Immature natural killer cell (primary cell): ENCODE measurements around the gene FRMD4A. TPM values are rescaled to one million over a fixed set of nuclear protein-coding genes. Genes with fewer than 3 reads are reported as not detected.
"Not testable (repeated sequence)": the region's sequence is repeated elsewhere in the genome, so short reads cannot be mapped to it uniquely, and the experiment has no call there.

Experiments used
- DNase-seq, 3 donors: peaks; one replicate each; pipeline ENCODE4 v3.0.0; 2022; ENCODE audit warnings: mixed read lengths in 1 of 3
- H3K27ac Mint-ChIP-seq, 6 donors: one replicate each; pipeline ENCODE4 v1.8.0; 2020; ENCODE audit warnings: mixed read lengths in 6 of 6, mild to moderate bottlenecking in 5 of 6, inconsistent platforms in 4 of 6, moderate library complexity in 3 of 6
- H3K27me3 Mint-ChIP-seq, 3 donors: one replicate each; pipeline ENCODE4 v1.8.0; 2020 to 2021; ENCODE audit warnings: low read depth in 3 of 3, mild to moderate bottlenecking in 3 of 3, mixed read lengths in 3 of 3, moderate library complexity in 3 of 3, inconsistent platforms in 1 of 3
- H3K36me3 Mint-ChIP-seq, 3 donors: one replicate each; pipeline ENCODE4 v1.8.0; 2020; ENCODE audit warnings: mixed read lengths in 3 of 3, inconsistent platforms in 2 of 3, mild to moderate bottlenecking in 2 of 3
- H3K4me1 Mint-ChIP-seq, 2 donors: one replicate each; pipeline ENCODE4 v1.8.0; 2020; ENCODE audit warnings: inconsistent platforms in 2 of 2, mild to moderate bottlenecking in 2 of 2, mixed read lengths in 2 of 2, moderate library complexity in 1 of 2
- H3K4me3 Mint-ChIP-seq, 5 donors: one replicate each; pipeline ENCODE4 v1.8.0; 2020; ENCODE audit warnings: mild to moderate bottlenecking in 5 of 5, mixed read lengths in 5 of 5, inconsistent platforms in 3 of 5, moderate library complexity in 3 of 5
- H3K9me3 Mint-ChIP-seq, 6 donors: one replicate each; pipeline ENCODE4 v1.8.0; 2020; ENCODE audit warnings: mild to moderate bottlenecking in 6 of 6, mixed read lengths in 6 of 6, inconsistent platforms in 4 of 6, moderate library complexity in 3 of 6
- polyA plus RNA-seq, 3 donors: library from polyadenylated mRNA; unstranded; fragments of 300-500 nt; fragmentation: Illumina TruSeq; gene quantifications; one replicate each; pipeline ENCODE4 v1.2.3, GENCODE V29; 2021

FRMD4A gene
- polyA plus RNA-seq, 3 donors from 2014 or later = 0.48 TPM; not detected in 2

GRCh38 chr10:13839030-13839429 lies 491.7 kb downstream of the FRMD4A start:
- H3K36me3 Mint-ChIP-seq = peaks cover 0 to 2% (median 0%) of the 10 kb centered on the region in 3 donors
- H3K27me3 Mint-ChIP-seq = peaks cover 5 to 8% (median 5%) of the 10 kb centered on the region in 3 donors
- no peak overlapping the region for H3K4me3 Mint-ChIP-seq
- H3K27ac Mint-ChIP-seq = no peak overlapping the region
- DNase-seq = no peak
- H3K4me1 Mint-ChIP-seq = no peaks in the 10 kb centered on the region
- peaks cover 0 to 2% (median 0%) of the 10 kb centered on the region in 6 donors for H3K9me3 Mint-ChIP-seq

- Mint-ChIP-seq H3K27ac (no peak overlapping the region), H3K4me1 (no peaks in the 10 kb centered on the region)
These were observed 492.8 kb downstream of the FRMD4A start for GRCh38 chr10:13837966-13838365.

GRCh38 chr10:13834581-13835286 lies 496.0 kb downstream of the FRMD4A start:
- Mint-ChIP-seq H3K27me3 (peaks cover 5 to 10% (median 5%) of the 10 kb centered on the region in 3 donors), H3K9me3 (peaks cover 0 to 2% (median 0%) of the 10 kb centered on the region in 6 donors), H3K4me3 (no peak overlapping the region), H3K27ac (no peak overlapping the region), H3K4me1 (no peaks in the 10 kb centered on the region), H3K36me3 (peaks cover 0 to 5% (median 0%) of the 10 kb centered on the region in 3 donors)
- DNase-seq = no peak

More at GRCh38 chr10:13837966-13838365, 492.8 kb downstream of the FRMD4A start:
- no peak overlapping the region for H3K4me3 Mint-ChIP-seq
- H3K27me3 Mint-ChIP-seq = peaks cover 5% of the 10 kb centered on the region in 3 donors
- H3K9me3 Mint-ChIP-seq = peaks cover 0 to 2% (median 0%) of the 10 kb centered on the region in 6 donors
- DNase-seq = no peak
- peaks cover 0 to 2% (median 0%) of the 10 kb centered on the region in 3 donors for H3K36me3 Mint-ChIP-seq

- Mint-ChIP-seq H3K36me3 (peaks cover 0 to 5% (median 0%) of the 10 kb centered on the region in 3 donors), H3K27me3 (peaks cover 6 to 11% (median 8%) of the 10 kb centered on the region in 3 donors), H3K27ac (peak overlapping the region in 1 of 6 donors; percentile 13), H3K9me3 (no peaks in the 10 kb centered on the region), H3K4me3 (no peak overlapping the region), H3K4me1 (no peaks in the 10 kb centered on the region)
- DNase-seq = no peak
These were observed 499.0 kb downstream of the FRMD4A start for GRCh38 chr10:13831711-13832141.

GRCh38 chr10:13830385-13830784 lies 500.3 kb downstream of the FRMD4A start:
- Mint-ChIP-seq H3K27ac (no peak overlapping the region), H3K9me3 (no peaks in the 10 kb centered on the region), H3K36me3 (peaks cover 0 to 5% (median 0%) of the 10 kb centered on the region in 3 donors), H3K4me3 (no peak overlapping the region), H3K4me1 (no peaks in the 10 kb centered on the region), H3K27me3 (peaks cover 4 to 11% (median 6%) of the 10 kb centered on the region in 3 donors)
- no peak for DNase-seq

GRCh38 chr10:13829790-13830189 lies 500.9 kb downstream of the FRMD4A start:
- Mint-ChIP-seq H3K27ac (no peak overlapping the region), H3K27me3 (peaks cover 4 to 11% (median 6%) of the 10 kb centered on the region in 3 donors), H3K9me3 (no peaks in the 10 kb centered on the region), H3K4me1 (no peaks in the 10 kb centered on the region), H3K4me3 (no peak overlapping the region), H3K36me3 (peaks cover 0 to 5% (median 0%) of the 10 kb centered on the region in 3 donors)
- no peak for DNase-seq

GRCh38 chr10:13828284-13828683 lies 502.4 kb downstream of the FRMD4A start:
- H3K4me1 Mint-ChIP-seq, DNase-seq, H3K36me3 Mint-ChIP-seq, H3K4me3 Mint-ChIP-seq, H3K27me3 Mint-ChIP-seq, H3K9me3 Mint-ChIP-seq, H3K27ac Mint-ChIP-seq: not testable (repeated sequence)

- Mint-ChIP-seq H3K36me3 (peaks cover 0 to 5% (median 0%) of the 10 kb centered on the region in 3 donors), H3K27me3 (peaks cover 6 to 11% (median 6%) of the 10 kb centered on the region in 3 donors), H3K9me3 (no peaks in the 10 kb centered on the region), H3K4me3 (no peak overlapping the region), H3K4me1 (no peaks in the 10 kb centered on the region), H3K27ac (no peak overlapping the region)
- no peak for DNase-seq
These were observed 503.5 kb downstream of the FRMD4A start for GRCh38 chr10:13827076-13827797.

- DNase-seq = no peak
- Mint-ChIP-seq H3K4me1 (peaks cover 13 to 15% of the 10 kb centered on the region in 2 donors), H3K9me3 (no peaks in the 10 kb centered on the region), H3K27me3 (peaks cover 5 to 16% (median 7%) of the 10 kb centered on the region in 3 donors), H3K36me3 (no peaks in the 10 kb centered on the region), H3K27ac (no peak overlapping the region), H3K4me3 (no peak overlapping the region)
These were observed 506.9 kb downstream of the FRMD4A start for GRCh38 chr10:13823709-13824405.

GRCh38 chr10:13823096-13823708 lies 507.5 kb downstream of the FRMD4A start:
- DNase-seq = no peak
- Mint-ChIP-seq H3K27me3 (peaks cover 5 to 16% (median 6%) of the 10 kb centered on the region in 3 donors), H3K36me3 (no peaks in the 10 kb centered on the region), H3K27ac (no peak overlapping the region), H3K4me3 (no peak overlapping the region), H3K4me1 (peaks cover 13 to 15% of the 10 kb centered on the region in 2 donors), H3K9me3 (no peaks in the 10 kb centered on the region)

- Mint-ChIP-seq H3K27me3 (peaks cover 5 to 14% (median 6%) of the 10 kb centered on the region in 3 donors), H3K27ac (no peak overlapping the region), H3K36me3 (no peaks in the 10 kb centered on the region), H3K9me3 (peaks cover 0 to 3% (median 0%) of the 10 kb centered on the region in 6 donors), H3K4me3 (no peak overlapping the region), H3K4me1 (peaks cover 13 to 15% of the 10 kb centered on the region in 2 donors)
- DNase-seq = no peak
These were observed 508.2 kb downstream of the FRMD4A start for GRCh38 chr10:13822490-13822889.

- peaks cover 5 to 11% (median 8%) of the 10 kb centered on the region in 3 donors for H3K27me3 Mint-ChIP-seq
- DNase-seq = no peak
- H3K4me1 Mint-ChIP-seq = peaks cover 13 to 15% of the 10 kb centered on the region in 2 donors
- no peak overlapping the region for H3K27ac Mint-ChIP-seq
- peaks cover 0 to 7% (median 0%) of the 10 kb centered on the region in 6 donors for H3K9me3 Mint-ChIP-seq
- no peaks in the 10 kb centered on the region for H3K36me3 Mint-ChIP-seq
- H3K4me3 Mint-ChIP-seq = no peak overlapping the region
These were observed 509.8 kb downstream of the FRMD4A start for GRCh38 chr10:13820964-13821337.
